ENCODE measurements around the gene ZKSCAN1.
"Not testable (repeated sequence)": the region's sequence is repeated elsewhere in the genome, so short reads cannot be mapped to it uniquely, and the experiment has no call there.

The ZKSCAN1 gene

GRCh38 chr7:99987846-99988245 is 27.6 kb upstream of the ZKSCAN1 start:
- H3K4me1 Mint-ChIP-seq (ENCODE audit: low read depth in 2 of 2): no peaks in the 10 kb centered on the region
- no peaks in the 10 kb centered on the region for H3K9me3 Mint-ChIP-seq
- H3K36me3 Mint-ChIP-seq (ENCODE audit: insufficient read depth): peaks cover 8% of the 10 kb centered on the region
- no peak overlapping the region for H3K4me3 Mint-ChIP-seq
- no peak overlapping the region for H3K27ac Mint-ChIP-seq
- DNase-seq: no peak
- no peak for ATAC-seq (replicated peaks)
- peaks cover 34 to 70% of the 10 kb centered on the region in 2 donors for H3K27me3 Mint-ChIP-seq

- peak; percentile 14 for ATAC-seq (replicated peaks)
- no peaks in the 10 kb centered on the region for H3K4me1 Mint-ChIP-seq (ENCODE audit: low read depth in 2 of 2)
- H3K4me3 Mint-ChIP-seq: no peak overlapping the region
- peaks cover 20 to 52% of the 10 kb centered on the region in 2 donors for H3K27me3 Mint-ChIP-seq
- H3K27ac Mint-ChIP-seq: no peak overlapping the region
- peaks cover 8% of the 10 kb centered on the region for H3K36me3 Mint-ChIP-seq (ENCODE audit: insufficient read depth)
- no peaks in the 10 kb centered on the region for H3K9me3 Mint-ChIP-seq
- DNase-seq: no peak
These were observed 24.9 kb upstream of the ZKSCAN1 start for GRCh38 chr7:99990460-99990852.

- H3K27ac Mint-ChIP-seq; H3K4me3 Mint-ChIP-seq; H3K9me3 Mint-ChIP-seq; ATAC-seq (replicated peaks); H3K36me3 Mint-ChIP-seq (ENCODE audit: insufficient read depth); H3K4me1 Mint-ChIP-seq (ENCODE audit: low read depth in 2 of 2); DNase-seq: not testable (repeated sequence)
- H3K27me3 Mint-ChIP-seq: peaks cover 19 to 41% of the 10 kb centered on the region in 2 donors
These were observed 23.9 kb upstream of the ZKSCAN1 start for GRCh38 chr7:99991543-99991942.

- peaks cover 5 to 8% of the 10 kb centered on the region in 2 donors for H3K4me1 Mint-ChIP-seq (ENCODE audit: low read depth in 2 of 2)
- no peak overlapping the region for H3K4me3 Mint-ChIP-seq
- ATAC-seq (replicated peaks) (no peak), DNase-seq (no peak)
- H3K27me3 Mint-ChIP-seq: peaks cover 16 to 31% of the 10 kb centered on the region in 2 donors
- no peak overlapping the region for H3K27ac Mint-ChIP-seq
- no peaks in the 10 kb centered on the region for H3K9me3 Mint-ChIP-seq
- H3K36me3 Mint-ChIP-seq (ENCODE audit: insufficient read depth): peaks cover 13% of the 10 kb centered on the region
These were observed 22.9 kb upstream of the ZKSCAN1 start for GRCh38 chr7:99992330-99993038.

- Mint-ChIP-seq H3K27ac (no peak overlapping the region), H3K9me3 (no peaks in the 10 kb centered on the region), H3K4me1 (ENCODE audit: low read depth in 2 of 2) (peaks cover 13 to 14% of the 10 kb centered on the region in 2 donors), H3K4me3 (no peak overlapping the region), H3K36me3 (ENCODE audit: insufficient read depth) (peaks cover 7% of the 10 kb centered on the region), H3K27me3 (peaks cover 4 to 8% of the 10 kb centered on the region in 2 donors)
- DNase-seq (no peak), ATAC-seq (replicated peaks) (no peak)
These were observed 20.6 kb upstream of the ZKSCAN1 start for GRCh38 chr7:99994819-99995218.

- peak overlapping the region; percentile 84 to 85 for H3K4me3 Mint-ChIP-seq
- peak overlapping the region; percentile 98 for H3K27ac Mint-ChIP-seq
- no peaks in the 10 kb centered on the region for H3K9me3 Mint-ChIP-seq
- peaks cover 13 to 14% of the 10 kb centered on the region in 2 donors for H3K4me1 Mint-ChIP-seq (ENCODE audit: low read depth in 2 of 2)
- peaks cover 4 to 8% of the 10 kb centered on the region in 2 donors for H3K27me3 Mint-ChIP-seq
- DNase-seq (no peak), ATAC-seq (replicated peaks) (no peak)
- H3K36me3 Mint-ChIP-seq (ENCODE audit: insufficient read depth): peaks cover 7% of the 10 kb centered on the region
These were observed 18.4 kb upstream of the ZKSCAN1 start for GRCh38 chr7:99996755-99997544.

- H3K4me3 Mint-ChIP-seq: peak overlapping the region; percentile 84 to 85
- H3K27me3 Mint-ChIP-seq: peaks cover 1 to 8% of the 10 kb centered on the region in 2 donors
- H3K9me3 Mint-ChIP-seq: no peaks in the 10 kb centered on the region
- H3K36me3 Mint-ChIP-seq (ENCODE audit: insufficient read depth): peaks cover 7% of the 10 kb centered on the region
- peak; percentile 99 for ATAC-seq (replicated peaks)
- peak overlapping the region; percentile 98 for H3K27ac Mint-ChIP-seq
- peaks cover 13 to 14% of the 10 kb centered on the region in 2 donors for H3K4me1 Mint-ChIP-seq (ENCODE audit: low read depth in 2 of 2)
- DNase-seq: peak; percentile 71 to 73 (median 72)
These were observed 17.8 kb upstream of the ZKSCAN1 start for GRCh38 chr7:99997545-99998137.

- H3K4me3 Mint-ChIP-seq: no peak overlapping the region
- ATAC-seq (replicated peaks): no peak
- H3K27me3 Mint-ChIP-seq: peaks cover 2 to 5% of the 10 kb centered on the region in 2 donors
- no peak overlapping the region for H3K27ac Mint-ChIP-seq
- H3K4me1 Mint-ChIP-seq (ENCODE audit: low read depth in 2 of 2): peaks cover 13 to 14% of the 10 kb centered on the region in 2 donors
- peaks cover 7% of the 10 kb centered on the region for H3K36me3 Mint-ChIP-seq (ENCODE audit: insufficient read depth)
- no peaks in the 10 kb centered on the region for H3K9me3 Mint-ChIP-seq
- no peak for DNase-seq
These were observed 15.2 kb upstream of the ZKSCAN1 start for GRCh38 chr7:100000239-100000638.

GRCh38 chr7:100003711-100004661 is 11.4 kb upstream of the ZKSCAN1 start:
- H3K36me3 Mint-ChIP-seq (ENCODE audit: insufficient read depth): no peaks in the 10 kb centered on the region
- no peaks in the 10 kb centered on the region for H3K9me3 Mint-ChIP-seq
- H3K4me1 Mint-ChIP-seq (ENCODE audit: low read depth in 2 of 2): no peaks in the 10 kb centered on the region
- H3K4me3 Mint-ChIP-seq: no peak overlapping the region
- no peak for DNase-seq
- no peak overlapping the region for H3K27ac Mint-ChIP-seq
- peaks cover 9 to 35% of the 10 kb centered on the region in 2 donors for H3K27me3 Mint-ChIP-seq
- no peak for ATAC-seq (replicated peaks)

- no peak for ATAC-seq (replicated peaks)
- Mint-ChIP-seq H3K36me3 (ENCODE audit: insufficient read depth) (no peaks in the 10 kb centered on the region), H3K4me1 (ENCODE audit: low read depth in 2 of 2) (no peaks in the 10 kb centered on the region), H3K4me3 (no peak overlapping the region), H3K27me3 (peaks cover 9 to 46% of the 10 kb centered on the region in 2 donors), H3K27ac (no peak overlapping the region), H3K9me3 (no peaks in the 10 kb centered on the region)
- no peak for DNase-seq
These were observed 7.5 kb upstream of the ZKSCAN1 start for GRCh38 chr7:100007887-100008286.

GRCh38 chr7:100008525-100008924 is 6.9 kb upstream of the ZKSCAN1 start:
- Mint-ChIP-seq H3K4me1 (ENCODE audit: low read depth in 2 of 2) (no peaks in the 10 kb centered on the region), H3K9me3 (no peaks in the 10 kb centered on the region), H3K27ac (no peak overlapping the region), H3K36me3 (ENCODE audit: insufficient read depth) (no peaks in the 10 kb centered on the region), H3K27me3 (peaks cover 9 to 46% of the 10 kb centered on the region in 2 donors), H3K4me3 (no peak overlapping the region)
- no peak for DNase-seq
- no peak for ATAC-seq (replicated peaks)

- DNase-seq; H3K9me3 Mint-ChIP-seq; H3K27ac Mint-ChIP-seq; H3K4me3 Mint-ChIP-seq; ATAC-seq (replicated peaks); H3K36me3 Mint-ChIP-seq (ENCODE audit: insufficient read depth); H3K4me1 Mint-ChIP-seq (ENCODE audit: low read depth in 2 of 2): not testable (repeated sequence)
- H3K27me3 Mint-ChIP-seq: peaks cover 9 to 44% of the 10 kb centered on the region in 2 donors
These were observed 5.4 kb upstream of the ZKSCAN1 start for GRCh38 chr7:100009952-100010351.

- H3K27ac Mint-ChIP-seq: no peak overlapping the region
- no peaks in the 10 kb centered on the region for H3K9me3 Mint-ChIP-seq
- H3K36me3 Mint-ChIP-seq (ENCODE audit: insufficient read depth): peaks cover 7% of the 10 kb centered on the region
- H3K27me3 Mint-ChIP-seq: peaks cover under 1 to 36% of the 10 kb centered on the region in 2 donors
- H3K4me3 Mint-ChIP-seq: no peak overlapping the region
- DNase-seq (no peak), ATAC-seq (replicated peaks) (no peak)
- H3K4me1 Mint-ChIP-seq (ENCODE audit: low read depth in 2 of 2): peaks cover 0 to 3% of the 10 kb centered on the region in 2 donors
These were observed 4.5 kb upstream of the ZKSCAN1 start for GRCh38 chr7:100010901-100011300.
